Measurements from ENCODE around the gene SEMA3F. TPM values are rescaled to one million over a fixed set of nuclear protein-coding genes. Genes with fewer than 3 reads are reported as not detected.

SEMA3F gene
- total and polyA plus RNA-seq, 2 experiments from 2014 or later = 2.3 to 67.6 TPM

DNA sequence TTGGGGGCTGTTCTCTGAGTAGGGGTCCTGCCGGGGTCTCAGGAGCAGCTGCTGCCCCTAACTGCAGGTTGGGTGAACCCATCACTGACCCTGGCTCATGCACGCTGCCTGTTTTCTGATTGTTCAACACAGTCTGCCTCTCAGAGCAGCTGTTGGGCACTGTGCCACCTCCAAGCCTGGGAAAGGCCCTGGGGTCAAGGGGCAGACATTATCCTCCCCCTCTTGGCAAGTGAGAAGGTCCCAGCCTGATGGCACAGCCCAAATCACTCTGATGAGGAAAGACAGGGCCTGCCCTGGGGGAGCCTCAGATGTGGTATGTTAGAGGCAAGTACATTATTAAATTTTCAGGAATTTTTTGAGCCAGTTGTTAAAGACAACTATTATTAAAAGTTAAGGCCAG lies 22.2 kb downstream of the SEMA3F start:
- TF ChIP-seq, protein P1, sequence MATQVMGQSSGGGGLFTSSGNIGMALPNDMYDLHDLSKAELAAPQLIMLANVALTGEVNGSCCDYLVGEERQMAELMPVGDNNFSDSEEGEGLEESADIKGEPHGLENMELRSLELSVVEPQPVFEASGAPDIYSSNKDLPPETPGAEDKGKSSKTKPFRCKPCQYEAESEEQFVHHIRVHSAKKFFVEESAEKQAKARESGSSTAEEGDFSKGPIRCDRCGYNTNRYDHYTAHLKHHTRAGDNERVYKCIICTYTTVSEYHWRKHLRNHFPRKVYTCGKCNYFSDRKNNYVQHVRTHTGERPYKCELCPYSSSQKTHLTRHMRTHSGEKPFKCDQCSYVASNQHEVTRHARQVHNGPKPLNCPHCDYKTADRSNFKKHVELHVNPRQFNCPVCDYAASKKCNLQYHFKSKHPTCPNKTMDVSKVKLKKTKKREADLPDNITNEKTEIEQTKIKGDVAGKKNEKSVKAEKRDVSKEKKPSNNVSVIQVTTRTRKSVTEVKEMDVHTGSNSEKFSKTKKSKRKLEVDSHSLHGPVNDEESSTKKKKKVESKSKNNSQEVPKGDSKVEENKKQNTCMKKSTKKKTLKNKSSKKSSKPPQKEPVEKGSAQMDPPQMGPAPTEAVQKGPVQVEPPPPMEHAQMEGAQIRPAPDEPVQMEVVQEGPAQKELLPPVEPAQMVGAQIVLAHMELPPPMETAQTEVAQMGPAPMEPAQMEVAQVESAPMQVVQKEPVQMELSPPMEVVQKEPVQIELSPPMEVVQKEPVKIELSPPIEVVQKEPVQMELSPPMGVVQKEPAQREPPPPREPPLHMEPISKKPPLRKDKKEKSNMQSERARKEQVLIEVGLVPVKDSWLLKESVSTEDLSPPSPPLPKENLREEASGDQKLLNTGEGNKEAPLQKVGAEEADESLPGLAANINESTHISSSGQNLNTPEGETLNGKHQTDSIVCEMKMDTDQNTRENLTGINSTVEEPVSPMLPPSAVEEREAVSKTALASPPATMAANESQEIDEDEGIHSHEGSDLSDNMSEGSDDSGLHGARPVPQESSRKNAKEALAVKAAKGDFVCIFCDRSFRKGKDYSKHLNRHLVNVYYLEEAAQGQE (IDR thresholded peaks at IDR 0.05; ENCODE audit: unreplicated experiment) = no peak
- TF ChIP-seq POLR2AphosphoS5 (IDR thresholded peaks at IDR 0.05; ENCODE audit: low read depth) (no peak), ZNF114 (CRISPR knock-in tag; IDR thresholded peaks at IDR 0.05) (no peak), CTCF (conservative IDR thresholded peaks at IDR 0.05; ENCODE audit: low read depth in 2 of 2) (no peak), NANOG (IDR thresholded peaks at IDR 0.05; ENCODE audit: borderline replicate concordance) (no peak), EZH2 (IDR thresholded peaks at IDR 0.05; ENCODE audit: low read depth, unreplicated experiment) (no peak), EZH2phosphoT487 (IDR thresholded peaks at IDR 0.05; ENCODE audit: unreplicated experiment) (no peak), JUNB (IDR thresholded peaks at IDR 0.05; ENCODE audit: unreplicated experiment) (no peak), CREB1 (CRISPR knock-in tag; IDR thresholded peaks at IDR 0.05; ENCODE audit: low read depth) (no peak), ZNF331 (CRISPR knock-in tag; IDR thresholded peaks at IDR 0.05; ENCODE audit: low read depth) (no peak), STAT1 (IDR thresholded peaks at IDR 0.05; ENCODE audit: unreplicated experiment) (no peak)
- TF ChIP-seq, protein P2, sequence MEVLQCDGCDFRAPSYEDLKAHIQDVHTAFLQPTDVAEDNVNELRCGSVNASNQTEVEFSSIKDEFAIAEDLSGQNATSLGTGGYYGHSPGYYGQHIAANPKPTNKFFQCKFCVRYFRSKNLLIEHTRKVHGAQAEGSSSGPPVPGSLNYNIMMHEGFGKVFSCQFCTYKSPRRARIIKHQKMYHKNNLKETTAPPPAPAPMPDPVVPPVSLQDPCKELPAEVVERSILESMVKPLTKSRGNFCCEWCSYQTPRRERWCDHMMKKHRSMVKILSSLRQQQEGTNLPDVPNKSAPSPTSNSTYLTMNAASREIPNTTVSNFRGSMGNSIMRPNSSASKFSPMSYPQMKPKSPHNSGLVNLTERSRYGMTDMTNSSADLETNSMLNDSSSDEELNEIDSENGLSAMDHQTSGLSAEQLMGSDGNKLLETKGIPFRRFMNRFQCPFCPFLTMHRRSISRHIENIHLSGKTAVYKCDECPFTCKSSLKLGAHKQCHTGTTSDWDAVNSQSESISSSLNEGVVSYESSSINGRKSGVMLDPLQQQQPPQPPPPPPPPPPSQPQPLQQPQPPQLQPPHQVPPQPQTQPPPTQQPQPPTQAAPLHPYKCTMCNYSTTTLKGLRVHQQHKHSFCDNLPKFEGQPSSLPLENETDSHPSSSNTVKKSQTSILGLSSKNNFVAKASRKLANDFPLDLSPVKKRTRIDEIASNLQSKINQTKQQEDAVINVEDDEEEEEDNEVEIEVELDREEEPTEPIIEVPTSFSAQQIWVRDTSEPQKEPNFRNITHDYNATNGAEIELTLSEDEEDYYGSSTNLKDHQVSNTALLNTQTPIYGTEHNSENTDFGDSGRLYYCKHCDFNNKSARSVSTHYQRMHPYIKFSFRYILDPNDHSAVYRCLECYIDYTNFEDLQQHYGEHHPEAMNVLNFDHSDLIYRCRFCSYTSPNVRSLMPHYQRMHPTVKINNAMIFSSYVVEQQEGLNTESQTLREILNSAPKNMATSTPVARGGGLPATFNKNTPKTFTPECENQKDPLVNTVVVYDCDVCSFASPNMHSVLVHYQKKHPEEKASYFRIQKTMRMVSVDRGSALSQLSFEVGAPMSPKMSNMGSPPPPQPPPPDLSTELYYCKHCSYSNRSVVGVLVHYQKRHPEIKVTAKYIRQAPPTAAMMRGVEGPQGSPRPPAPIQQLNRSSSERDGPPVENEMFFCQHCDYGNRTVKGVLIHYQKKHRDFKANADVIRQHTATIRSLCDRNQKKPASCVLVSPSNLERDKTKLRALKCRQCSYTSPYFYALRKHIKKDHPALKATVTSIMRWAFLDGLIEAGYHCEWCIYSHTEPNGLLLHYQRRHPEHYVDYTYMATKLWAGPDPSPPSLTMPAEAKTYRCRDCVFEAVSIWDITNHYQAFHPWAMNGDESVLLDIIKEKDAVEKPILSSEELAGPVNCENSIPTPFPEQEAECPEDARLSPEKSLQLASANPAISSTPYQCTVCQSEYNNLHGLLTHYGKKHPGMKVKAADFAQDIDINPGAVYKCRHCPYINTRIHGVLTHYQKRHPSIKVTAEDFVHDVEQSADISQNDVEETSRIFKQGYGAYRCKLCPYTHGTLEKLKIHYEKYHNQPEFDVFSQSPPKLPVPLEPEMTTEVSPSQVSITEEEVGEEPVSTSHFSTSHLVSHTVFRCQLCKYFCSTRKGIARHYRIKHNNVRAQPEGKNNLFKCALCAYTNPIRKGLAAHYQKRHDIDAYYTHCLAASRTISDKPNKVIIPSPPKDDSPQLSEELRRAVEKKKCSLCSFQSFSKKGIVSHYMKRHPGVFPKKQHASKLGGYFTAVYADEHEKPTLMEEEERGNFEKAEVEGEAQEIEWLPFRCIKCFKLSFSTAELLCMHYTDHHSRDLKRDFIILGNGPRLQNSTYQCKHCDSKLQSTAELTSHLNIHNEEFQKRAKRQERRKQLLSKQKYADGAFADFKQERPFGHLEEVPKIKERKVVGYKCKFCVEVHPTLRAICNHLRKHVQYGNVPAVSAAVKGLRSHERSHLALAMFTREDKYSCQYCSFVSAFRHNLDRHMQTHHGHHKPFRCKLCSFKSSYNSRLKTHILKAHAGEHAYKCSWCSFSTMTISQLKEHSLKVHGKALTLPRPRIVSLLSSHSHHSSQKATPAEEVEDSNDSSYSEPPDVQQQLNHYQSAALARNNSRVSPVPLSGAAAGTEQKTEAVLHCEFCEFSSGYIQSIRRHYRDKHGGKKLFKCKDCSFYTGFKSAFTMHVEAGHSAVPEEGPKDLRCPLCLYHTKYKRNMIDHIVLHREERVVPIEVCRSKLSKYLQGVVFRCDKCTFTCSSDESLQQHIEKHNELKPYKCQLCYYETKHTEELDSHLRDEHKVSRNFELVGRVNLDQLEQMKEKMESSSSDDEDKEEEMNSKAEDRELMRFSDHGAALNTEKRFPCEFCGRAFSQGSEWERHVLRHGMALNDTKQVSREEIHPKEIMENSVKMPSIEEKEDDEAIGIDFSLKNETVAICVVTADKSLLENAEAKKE (CRISPR knock-in tag; IDR thresholded peaks at IDR 0.05) = no peak
- TF ChIP-seq, protein P3, sequence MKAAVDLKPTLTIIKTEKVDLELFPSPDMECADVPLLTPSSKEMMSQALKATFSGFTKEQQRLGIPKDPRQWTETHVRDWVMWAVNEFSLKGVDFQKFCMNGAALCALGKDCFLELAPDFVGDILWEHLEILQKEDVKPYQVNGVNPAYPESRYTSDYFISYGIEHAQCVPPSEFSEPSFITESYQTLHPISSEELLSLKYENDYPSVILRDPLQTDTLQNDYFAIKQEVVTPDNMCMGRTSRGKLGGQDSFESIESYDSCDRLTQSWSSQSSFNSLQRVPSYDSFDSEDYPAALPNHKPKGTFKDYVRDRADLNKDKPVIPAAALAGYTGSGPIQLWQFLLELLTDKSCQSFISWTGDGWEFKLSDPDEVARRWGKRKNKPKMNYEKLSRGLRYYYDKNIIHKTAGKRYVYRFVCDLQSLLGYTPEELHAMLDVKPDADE (IDR thresholded peaks at IDR 0.05) = no peak
- H2AFZ ChIP-seq = no peak overlapping the region
- Mint-ChIP-seq H3K4me3 (no peak overlapping the region), H3K4me1 (peaks cover 2% of the 10 kb centered on the region; the same call in 2 of the 3 replicates), H3K36me3 (ENCODE audit: low read depth) (peaks cover 18% of the 10 kb centered on the region), H3K27ac (no peak overlapping the region), H3K27me3 (ENCODE audit: insufficient read depth, low read depth, poor library complexity) (peaks cover 3% of the 10 kb centered on the region), H3K9me3 (no peaks in the 10 kb centered on the region; the same call in 2 of the 3 replicates)
- DNase-seq (ENCODE audit: low spot score) (no peak), ATAC-seq (no peak)
- H3K36me3 ChIP-seq (ENCODE audit: insufficient read depth) = no peaks in the 10 kb centered on the region
- peaks cover 5% of the 10 kb centered on the region; the same call in 1 of the 2 replicates for H3F3A ChIP-seq (replicated peaks; ENCODE audit: low read depth)
- no peak overlapping the region for H3K4me2 ChIP-seq
- no peaks in the 10 kb centered on the region for H3K79me2 ChIP-seq (replicated peaks; ENCODE audit: insufficient read depth)
- no peak overlapping the region for H3K4me3 ChIP-seq
- H3K4me1 ChIP-seq (ENCODE audit: insufficient read depth) = no peaks in the 10 kb centered on the region
- peaks cover 5% of the 10 kb centered on the region; the same call in 1 of the 2 replicates for H4K20me1 ChIP-seq (replicated peaks; ENCODE audit: insufficient read depth)
- H3K27ac ChIP-seq (ENCODE audit: low read depth) = no peak overlapping the region
- H3K27me3 ChIP-seq (ENCODE audit: insufficient read depth) = no peaks in the 10 kb centered on the region
- H3K9me2 ChIP-seq (ENCODE audit: insufficient read depth) = no peaks in the 10 kb centered on the region

Measured in GM23338 (cell line).